ENCODE data around the gene SEMA3D.

Gene SEMA3D

DNA sequence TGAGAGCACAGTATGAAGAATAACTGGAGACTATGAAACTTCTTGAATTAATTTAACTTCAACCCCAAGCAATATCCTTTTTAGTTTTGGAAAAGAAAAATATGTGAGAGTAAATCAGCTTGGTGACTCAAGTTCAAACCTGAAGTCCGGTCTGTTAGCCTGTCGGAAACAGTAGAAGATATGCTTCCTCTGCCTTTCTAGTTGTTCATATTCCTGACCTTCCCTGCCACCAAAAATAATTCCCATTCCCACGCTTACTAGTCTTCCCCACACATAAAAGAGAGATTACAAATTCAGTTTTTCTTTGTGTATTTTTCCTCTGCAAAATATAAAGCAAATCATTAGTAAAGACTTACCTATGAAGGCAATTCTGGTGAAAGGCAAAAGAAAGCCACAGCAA lies 3.6 kb downstream of the SEMA3D start:
- no peak for FAIRE-seq

DNA sequence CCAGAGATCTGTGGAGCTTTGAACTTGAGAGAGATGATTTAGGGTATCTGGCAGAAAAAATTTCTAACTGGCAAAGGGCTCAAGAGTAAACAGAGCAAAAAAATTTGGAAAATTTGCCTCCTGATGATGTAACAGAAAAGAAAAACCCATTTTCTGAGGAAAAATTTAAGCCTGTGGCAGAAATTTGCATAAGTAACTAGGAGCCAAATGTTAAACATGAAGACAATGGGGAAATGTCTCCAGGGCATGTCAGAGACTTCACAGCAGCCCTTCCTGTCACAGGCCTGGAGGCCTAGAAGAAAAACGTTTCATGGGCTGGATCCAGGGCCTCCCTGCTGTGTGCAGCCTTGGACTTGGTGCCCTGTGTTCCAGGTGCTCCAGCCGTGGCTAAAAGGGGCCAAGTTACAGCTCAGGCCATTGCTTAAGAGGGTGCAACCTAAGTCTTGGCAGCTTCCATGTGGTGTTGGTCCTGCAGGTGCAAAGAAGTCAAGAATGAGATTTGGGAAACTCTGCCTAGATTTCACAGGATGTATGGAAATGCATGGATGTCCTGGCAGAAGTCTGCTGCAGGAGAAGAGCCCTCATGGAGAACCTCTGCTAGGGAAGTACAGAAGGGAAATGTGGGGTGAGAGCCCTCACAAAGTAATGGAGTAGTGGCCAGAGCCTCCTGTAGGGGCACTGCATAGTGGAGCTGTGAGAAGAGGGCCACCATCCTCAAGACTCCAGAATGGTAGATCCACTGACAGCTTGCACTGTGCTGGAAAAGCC lies 8.1 kb downstream of the SEMA3D start:
- no peak for FAIRE-seq

DNA sequence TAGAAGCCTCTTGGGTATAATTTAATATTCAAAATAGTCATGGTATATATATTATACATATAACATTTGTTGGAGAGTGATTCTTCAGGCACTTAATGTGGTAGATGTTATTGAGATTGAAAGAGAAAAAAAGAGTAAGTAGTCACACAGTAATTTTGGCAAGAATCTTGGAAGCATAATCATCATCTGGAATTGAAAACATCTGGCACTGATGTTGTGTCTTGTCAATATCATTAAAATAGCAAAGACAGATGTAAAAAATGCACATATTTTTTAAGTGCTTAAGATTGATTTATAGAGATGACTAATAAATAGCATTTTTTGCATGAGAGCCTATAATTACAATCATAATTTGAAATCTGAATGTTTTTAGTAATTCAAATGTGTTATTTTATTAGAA lies 9.5 kb downstream of the SEMA3D start:
- FAIRE-seq: no peak

DNA sequence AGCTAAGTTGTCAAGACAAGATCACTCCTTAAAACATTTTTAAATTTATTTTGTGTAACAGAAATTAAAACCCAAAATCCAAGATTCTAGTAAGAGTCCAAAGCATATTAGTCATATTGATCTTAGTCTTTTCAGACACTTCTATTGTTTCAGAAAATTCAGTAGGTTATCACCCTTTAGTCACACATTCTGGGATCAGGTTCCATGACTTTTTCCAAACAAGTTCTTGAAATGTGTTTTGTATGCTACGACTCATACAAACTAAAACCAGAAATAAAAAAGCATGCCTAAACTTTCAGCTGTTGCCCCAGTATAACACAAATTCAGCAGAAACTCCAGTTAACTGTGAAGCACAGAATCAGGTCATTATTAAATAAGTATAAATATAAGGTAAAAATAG lies 10.7 kb downstream of the SEMA3D start:
- FAIRE-seq: no peak

DNA sequence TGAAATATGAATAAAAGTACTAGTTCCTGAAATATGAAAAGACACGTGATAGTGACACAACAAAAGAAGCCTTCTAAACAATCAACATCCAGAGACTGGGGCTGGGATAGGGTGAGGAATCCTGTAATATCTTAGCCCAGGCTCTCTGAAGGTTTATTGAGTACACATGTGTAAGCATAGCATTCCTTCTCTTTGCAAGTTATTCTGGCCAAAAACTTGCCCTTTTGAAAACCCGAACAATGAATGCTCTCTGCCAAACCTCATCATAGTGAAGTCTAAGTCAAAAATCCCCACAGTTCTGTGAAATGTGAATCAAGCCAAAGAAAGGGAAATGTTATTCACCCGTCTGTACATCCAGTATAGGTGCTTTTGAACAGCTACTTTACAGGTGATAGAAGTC lies 11.6 kb downstream of the SEMA3D start:
- no peak for FAIRE-seq

DNA sequence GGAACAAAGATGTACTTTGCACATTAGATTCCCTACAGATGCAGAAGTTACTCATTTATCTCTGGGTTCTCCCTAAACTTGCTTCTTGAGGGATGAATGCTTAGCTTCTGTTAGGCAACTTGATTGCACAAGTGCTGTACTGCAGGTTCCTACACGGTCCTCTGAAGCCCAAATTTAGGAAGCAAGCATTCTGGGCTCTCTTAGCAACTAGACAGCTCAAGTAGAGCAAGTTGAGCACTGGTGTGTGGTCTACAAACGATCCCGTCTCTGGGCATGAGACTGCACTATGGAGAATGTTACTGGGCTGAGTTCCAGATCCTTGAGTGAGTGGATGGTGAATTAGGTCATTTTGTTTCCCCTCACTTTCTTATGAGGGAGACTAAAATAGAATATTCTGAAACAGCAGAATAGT lies 14.3 kb downstream of the SEMA3D start:
- FAIRE-seq: no peak

DNA sequence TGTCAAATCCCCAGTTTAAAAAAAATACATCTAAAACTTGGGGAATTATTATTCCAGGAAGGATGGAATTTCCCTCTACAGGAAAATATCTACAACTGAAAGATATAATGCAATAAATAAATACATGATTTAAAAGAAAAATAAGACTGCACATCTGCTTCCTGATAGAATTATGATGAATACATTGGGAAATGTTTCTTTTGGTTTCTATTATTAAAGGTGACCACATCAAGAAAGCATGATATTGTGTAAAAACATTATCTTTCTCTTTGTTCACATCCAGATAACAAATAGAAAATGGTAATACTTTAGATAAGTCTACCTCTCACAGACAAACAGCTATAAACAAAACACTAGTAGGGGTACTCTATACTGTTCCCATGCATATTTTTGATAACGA lies 19.2 kb downstream of the SEMA3D start:
- no peak for FAIRE-seq

DNA sequence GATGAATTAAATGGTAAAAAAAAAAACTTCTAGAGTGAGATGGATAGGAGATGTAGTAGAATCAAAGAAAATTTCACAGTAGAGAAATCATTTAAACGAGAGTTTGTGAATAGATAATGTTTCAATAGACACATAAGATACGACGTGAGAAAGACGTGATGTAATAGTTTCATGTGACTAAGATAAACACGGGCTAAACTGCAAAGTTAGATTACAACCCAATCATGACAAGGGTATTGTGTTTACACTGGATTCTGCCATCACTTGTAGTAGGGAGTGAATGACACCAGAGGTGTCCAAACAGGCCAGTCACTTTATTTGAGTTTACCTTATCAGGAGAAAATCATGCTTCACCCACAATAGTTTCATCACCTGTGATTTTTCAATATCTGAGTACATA lies 21.6 kb downstream of the SEMA3D start:
- FAIRE-seq: no peak

DNA sequence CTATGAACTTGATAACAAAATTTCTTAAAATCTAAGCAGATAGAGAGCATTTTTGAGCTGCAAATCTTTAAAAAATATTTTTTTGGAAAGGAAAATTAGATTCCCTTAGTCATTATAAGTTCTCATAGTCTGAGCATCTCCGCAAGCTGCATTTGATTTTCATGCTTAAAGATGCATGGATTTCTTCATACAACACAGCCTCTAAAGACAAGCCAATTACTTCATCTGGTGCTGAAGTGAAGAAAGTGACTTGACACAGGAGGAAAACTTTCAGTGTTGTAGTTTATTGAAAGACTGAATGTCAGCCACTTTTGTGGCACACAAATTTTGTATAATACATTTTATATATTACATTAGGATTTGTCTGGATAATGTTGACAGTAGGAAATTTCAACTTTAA lies 22.5 kb downstream of the SEMA3D start:
- FAIRE-seq: no peak

DNA sequence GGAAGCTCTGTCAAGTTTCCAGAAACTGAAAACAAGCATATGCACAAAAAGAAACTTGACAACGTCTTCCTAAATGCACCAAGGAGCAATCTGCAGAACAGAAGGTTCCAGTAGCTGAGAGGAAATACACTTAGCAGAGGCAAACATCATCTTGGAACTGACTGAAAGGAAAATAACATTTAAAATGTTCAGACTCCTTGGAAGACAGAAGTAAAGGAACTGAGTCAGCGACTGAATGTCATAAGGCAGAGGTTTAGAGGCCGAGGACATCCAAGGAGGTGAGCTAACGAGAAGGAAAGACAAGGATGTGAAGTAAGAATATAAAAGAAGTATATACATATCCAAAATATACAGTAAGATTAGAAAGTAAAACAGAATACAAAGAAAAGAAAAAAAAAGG lies 24.1 kb downstream of the SEMA3D start:
- no peak for FAIRE-seq

DNA sequence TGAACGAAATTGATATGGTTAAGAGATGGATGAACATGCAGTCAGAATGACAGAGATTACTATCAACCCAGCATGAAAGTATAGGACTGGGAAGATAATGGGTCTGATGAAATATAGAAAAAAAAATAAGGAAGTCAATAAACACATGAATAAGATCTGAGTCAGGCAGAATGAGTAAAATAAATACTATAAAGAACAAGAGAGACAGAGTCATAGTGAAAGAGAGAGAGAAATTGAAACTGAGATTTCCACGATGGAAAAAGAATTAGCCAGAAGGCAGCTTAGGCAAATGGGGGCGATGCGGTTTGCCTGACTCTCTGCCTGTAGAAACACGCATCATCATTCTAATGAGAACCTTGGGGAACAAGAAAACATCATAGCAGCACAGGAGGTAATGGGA lies 26.6 kb downstream of the SEMA3D start:
- FAIRE-seq: no peak

DNA sequence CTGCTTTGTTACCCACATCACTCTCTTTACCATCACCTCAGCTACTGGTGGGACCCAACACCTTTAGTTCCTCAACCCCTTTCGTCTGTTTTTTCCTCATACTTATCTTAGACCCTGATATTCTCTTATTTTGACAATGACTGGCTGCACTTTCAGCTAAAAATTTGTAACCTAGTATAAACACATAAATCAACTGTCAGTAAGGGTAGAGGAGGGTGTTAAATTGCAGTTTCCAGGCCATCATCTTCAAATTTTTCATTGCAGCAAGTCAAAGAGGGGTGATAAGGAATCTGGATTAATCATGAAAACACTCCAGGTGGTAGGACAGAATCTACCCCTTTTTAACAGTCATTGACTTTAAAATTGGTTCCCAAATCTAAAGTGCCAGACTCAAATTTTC lies 27.9 kb downstream of the SEMA3D start:
- no peak for FAIRE-seq

DNA sequence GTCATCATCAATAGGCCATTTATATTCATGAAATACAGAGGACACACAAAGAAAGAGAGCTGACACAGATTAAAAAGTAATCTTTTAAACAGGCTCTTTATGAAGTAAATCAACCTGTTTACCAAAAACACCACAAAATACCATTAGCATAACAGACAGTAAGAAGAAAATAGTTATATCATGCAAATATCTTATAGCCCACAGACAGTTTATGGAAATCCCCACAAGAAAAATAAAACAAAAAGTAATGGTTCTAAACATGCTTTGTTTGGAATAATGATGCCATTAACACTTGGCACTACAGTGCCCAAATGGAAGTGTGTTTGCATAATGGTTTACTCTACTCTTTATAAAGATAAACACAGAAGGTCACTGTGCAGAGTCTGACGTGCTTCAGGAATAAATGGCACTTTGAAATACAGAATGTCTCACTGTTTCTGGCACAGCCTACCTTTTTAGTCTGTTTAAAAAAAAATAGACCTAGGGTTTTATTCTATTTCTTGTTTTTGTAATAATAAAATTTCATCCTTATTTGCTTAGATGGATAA lies 30.1 kb downstream of the SEMA3D start:
- no peak for FAIRE-seq

DNA sequence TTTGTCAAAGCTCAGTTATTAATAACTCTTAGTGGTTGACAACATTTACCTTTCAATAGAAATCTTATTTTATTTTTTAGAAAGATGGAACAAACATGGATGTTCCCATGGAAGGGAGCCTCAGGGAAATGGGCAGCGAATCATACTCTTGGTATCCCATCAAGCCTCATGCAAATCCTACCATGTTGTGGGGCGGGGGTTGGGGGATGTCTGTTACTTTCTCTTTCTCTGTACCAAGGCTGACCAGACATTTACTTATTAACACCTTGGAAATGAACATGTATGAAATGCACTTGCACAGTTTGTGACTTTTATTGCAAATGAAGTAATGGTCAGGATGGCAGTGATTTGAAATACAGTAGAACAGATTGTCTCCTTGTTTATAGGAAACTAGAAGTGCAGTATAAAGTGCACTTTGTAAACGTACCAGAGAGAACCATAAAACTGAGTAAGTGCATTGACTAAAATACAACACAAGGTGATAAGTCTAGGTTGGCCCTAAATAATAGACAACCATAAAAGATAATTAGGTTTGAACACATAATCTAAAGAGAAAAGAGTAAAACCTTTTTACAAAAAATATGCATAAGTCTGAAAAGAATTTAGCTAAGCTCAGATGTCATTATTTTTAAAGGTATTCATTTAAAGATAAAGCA lies 32.4 kb downstream of the SEMA3D start:
- no peak for FAIRE-seq

DNA sequence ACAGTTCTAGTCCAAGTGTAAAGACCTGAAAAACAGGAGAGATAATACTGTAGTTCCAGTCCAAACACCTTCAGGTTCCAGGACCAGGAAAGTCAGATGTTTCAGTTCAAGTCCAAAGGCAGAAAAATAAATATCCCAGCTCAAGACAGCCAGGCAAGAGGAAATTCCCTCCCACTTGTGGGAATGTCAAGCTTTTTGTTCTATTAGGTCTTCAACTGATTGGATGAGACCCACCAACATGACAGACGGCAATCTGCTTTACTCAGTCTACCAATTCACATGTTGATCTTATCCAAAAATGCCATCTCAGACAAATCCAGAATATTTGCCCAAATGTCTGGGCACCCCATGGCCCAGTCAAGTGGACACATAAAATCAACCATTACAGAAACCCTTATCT lies 33.1 kb downstream of the SEMA3D start:
- no peak for FAIRE-seq

DNA sequence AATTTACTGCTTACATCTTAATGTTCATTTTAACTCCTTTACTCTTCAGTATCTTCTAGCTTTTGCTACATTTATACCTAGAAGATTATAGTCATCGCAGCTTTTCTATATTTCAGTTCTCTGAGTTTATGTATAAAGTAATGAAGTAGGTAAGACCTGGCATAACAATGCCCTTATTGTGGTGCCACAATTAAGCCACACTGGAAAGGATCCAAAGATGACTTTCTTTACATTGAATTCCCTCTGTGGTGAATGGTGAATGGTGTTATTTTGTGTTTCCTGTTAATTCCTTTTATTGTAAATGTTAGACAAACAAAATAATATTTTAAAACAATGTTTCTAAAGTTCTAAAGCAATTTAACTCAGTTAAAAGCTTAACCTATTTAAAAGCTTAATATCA lies 36.2 kb downstream of the SEMA3D start:
- no peak for FAIRE-seq

DNA sequence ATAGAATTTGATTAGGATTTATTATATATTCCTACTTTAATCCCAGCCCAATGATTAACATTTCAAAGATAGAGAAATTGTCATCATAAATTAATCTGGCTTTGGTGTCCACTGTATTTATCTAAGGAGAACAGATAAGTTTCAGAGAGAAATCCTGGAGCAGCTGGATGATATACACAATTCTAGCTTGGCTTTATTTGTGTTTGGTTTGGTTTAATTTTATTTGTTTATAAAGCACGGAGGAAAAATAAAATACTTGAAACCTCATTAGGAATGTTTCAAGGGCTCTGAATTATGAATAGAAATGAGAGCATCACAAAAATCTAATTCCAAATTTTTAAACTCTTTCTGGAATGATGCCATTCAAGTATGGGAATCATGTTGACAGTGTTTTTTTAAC lies 42.1 kb downstream of the SEMA3D start:
- FAIRE-seq: no peak

DNA sequence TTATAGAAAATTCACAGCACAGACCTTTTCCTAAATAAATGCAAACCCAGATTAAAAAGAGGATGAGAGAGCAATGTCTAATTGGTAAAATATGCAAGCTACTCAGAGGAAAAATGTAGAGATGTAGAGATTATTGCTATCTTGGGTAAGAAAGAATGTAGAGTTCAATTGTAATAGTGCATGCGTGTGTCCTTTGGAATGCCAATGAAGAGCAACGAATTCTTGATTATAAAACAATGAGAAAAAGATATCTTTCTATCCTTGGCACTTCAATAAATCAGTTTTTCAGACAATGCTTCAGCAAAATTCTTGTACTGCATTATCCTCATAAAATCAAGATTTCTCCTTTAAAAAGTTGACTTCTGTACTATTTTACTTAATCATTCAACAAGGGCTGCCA lies 50.9 kb downstream of the SEMA3D start:
- FAIRE-seq: no peak

DNA sequence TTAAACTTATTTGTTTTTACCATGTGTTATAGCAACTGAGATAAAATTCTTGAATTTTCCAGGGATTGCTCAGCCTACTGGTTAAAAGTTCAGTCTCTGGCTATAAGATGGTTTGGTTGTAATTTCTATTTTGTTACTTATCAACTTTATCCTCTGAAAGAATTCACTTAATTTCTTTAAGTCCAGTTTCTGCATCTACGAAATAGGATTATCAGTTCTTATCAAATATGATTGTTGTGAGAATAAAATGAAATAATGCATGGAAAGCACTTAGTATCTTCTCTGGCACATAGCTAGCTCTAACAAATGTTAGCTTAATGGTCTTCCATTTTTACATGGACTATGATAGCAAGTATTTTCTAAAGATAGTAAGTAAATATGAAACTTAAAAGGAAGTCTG lies 53.3 kb downstream of the SEMA3D start:
- no peak for FAIRE-seq

DNA sequence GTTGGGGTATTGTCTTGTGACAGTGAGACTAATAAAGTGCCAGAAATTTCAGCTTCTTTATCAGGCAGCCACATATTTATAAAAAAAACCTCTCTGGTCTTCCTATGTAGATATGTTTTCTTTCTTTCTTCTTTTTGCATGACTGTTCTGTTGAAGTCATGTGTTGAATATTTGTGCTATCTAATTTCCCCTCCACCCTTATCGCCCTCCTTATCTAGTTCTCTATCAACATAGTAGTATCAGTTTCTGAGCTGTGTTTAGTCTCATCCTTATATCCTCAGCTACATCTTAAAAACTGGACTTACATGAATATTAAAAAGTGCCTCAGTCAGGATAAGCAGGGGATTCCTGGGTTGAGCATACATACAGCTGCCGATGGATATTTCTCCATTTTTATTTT lies 53.9 kb downstream of the SEMA3D start:
- no peak for FAIRE-seq

DNA sequence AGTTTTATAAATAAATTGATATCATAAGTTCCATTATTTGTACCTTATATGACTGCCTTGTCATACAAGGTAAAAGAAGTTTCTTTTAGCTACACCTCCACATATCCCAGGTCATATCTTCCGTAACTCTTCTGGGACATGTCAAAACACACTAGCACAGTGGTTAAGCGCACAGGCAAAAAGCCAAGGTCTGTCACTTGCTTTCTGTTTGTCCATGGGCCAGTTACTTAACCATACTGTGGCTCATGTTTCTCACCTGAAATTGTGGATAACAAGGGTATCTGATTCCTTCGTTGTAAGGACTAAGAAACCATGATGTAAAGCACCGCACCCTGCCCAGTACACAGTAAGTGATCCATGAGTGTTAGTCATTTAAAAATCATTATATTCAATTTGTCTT lies 56.2 kb downstream of the SEMA3D start:
- FAIRE-seq: no peak

DNA sequence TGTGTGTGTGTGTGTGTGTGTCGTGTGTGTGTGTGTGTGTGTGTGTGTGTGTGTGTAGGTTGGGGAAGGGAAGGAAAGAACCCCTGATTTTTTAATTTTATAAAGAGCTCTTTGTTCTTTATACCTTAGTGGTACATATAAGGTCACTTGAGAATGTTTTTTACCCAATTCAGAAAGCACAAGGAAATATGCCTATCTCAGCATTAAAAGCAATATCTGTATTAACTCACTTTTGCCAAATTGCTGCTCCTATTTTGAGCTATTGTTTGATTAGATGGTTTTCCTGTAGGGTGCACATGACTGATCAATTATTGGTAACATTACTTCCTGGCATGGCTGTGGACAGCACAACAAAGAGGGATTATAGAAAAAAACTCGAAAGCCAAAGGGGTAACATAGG lies 60.5 kb downstream of the SEMA3D start:
- FAIRE-seq: no peak

DNA sequence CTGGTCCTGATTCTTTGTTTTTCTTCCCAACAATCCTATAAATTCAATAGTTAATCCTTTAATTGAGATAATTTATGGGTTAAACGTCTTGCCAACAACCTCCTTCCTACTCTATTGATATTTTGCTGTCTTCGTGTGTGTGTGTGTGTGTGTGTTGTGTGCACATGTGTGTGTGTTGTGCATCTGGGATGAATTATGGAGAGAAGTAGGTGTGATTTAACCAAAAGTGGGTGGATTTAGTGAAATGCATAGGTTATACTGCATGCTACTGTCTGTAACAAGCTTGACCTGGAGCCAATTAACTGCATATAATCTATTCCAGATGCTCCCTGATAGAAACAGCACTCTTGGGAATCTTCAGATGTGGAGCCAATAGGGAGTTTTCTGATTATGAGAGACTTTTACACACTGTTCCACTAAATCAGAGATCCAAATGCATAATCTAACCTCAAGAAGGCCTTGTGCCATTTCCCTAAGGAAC lies 61.2 kb downstream of the SEMA3D start:
- no peak for FAIRE-seq

DNA sequence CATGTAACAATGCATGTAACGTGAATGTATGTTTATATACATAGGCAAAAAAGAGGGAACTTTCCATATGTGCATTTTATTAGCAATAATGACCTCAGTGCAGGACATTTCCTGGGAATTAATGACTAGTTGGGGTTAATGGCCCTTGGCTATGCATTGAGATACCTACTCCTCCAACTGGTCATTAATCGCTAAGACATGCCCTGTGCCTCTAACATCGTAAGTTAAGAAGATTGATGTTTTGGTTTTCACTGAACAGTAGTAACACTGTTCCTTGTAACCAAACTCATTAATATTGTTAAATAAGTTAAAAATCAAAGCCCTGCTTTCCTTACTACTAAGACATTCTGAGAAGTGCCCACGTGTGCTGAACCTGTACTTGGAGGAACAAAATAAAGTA lies 61.7 kb downstream of the SEMA3D start:
- FAIRE-seq: no peak

DNA sequence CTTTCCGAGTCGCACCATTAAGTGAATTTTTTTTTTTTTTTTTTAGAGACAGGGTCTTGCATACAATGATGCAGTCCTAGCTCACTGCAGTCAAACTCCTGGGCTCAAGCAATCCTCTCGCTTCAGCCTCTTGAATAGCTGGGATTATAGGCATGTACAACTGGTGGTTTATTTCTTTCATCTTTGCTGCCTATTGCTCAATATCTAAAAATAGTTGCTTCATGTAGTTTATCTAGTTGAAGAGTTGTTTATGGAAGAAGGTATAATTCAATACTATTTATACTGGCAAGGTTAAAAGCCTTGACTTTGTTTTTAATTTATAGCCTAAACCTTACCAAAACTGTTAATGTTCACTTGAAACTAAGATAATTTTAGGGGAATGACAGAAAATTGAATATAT lies 66.9 kb downstream of the SEMA3D start:
- no peak for FAIRE-seq

All from A204.1 (cell line).